HepG2 (cell line): Measurements from ENCODE around the gene SNED1. TPM values are rescaled to one million over a fixed set of nuclear protein-coding genes. Genes with fewer than 3 reads are reported as not detected.

ENCODE experiments used
- ATAC-seq: fragments of 200-7000 bp; cut with Tn5 transposase; 3 replicates; pipeline ENCODE4 v1.9.1; 2020; ENCODE audit warnings: mild to moderate bottlenecking, moderate library complexity
- BruUV-seq: library from RNA; stranded (reverse); fragments of 400-500 nt; replicated peaks from 2 replicates; lab custom pipeline; 2021; lab: Mats Ljungman, UMichigan
- CTCF ChIA-PET: fragments of 300-600 bp; formaldehyde crosslinking; extraction: SDS; loops from one replicate; lab custom pipeline; 2021; ENCODE audit warnings: low total read pairs, inconsistent platforms, low intra/inter-chr PET ratio; lab: Yijun Ruan, JAX
- POLR2A ChIA-PET: fragments of 350-600 bp; sonication (Branson Sonifier 250); formaldehyde crosslinking; loops from one replicate; lab custom pipeline; 2020; ENCODE audit warnings: antibody characterized with exemption, inconsistent platforms; lab: Yijun Ruan, JAX
- DNase-seq: peaks from one replicate; pipeline ENCODE4 v3.0.0-alpha.2; 2015; ENCODE audit warnings: low spot score
- FAIRE-seq: peaks from 3 replicates; lab custom pipeline; 2011; peaks lifted over from hg19 to GRCh38; lab: Jason Lieb, UNC
- H2AFZ ChIP-seq: one replicate; pipeline ENCODE4 v1.6.1; 2011; ENCODE audit warnings: low read length, inconsistent platforms
- H3K27ac ChIP-seq: fragments of 300-600 bp; 3 replicates; pipeline ENCODE4 v1.8.0; 2011; ENCODE audit warnings: mixed run types, mild to moderate bottlenecking, mixed read lengths, low read length, inconsistent platforms; ENCODE audit not compliant: insufficient read depth; ENCODE audit errors: extremely low read length
- H3K27me3 ChIP-seq, 2 experiments: fragments of 200-600 bp in 1 of 2; 2 replicates in 1 of 2; 3 replicates in 1 of 2; pipeline versions ENCODE4 v1.6.0 to v1.8.0; 2011; ENCODE audit warnings: low read length in 2 of 2, mild to moderate bottlenecking in 2 of 2, moderate library complexity in 2 of 2, inconsistent platforms in 1 of 2; ENCODE audit not compliant: insufficient read depth in 2 of 2, control insufficient read depth in 1 of 2
- H3K36me3 ChIP-seq, 2 experiments: fragments of 200-600 bp in 1 of 2; replicated peaks in 1 of 2; 2 replicates in 1 of 2; 3 replicates in 1 of 2; pipeline versions ENCODE4 v1.5.1 to v1.8.0; 2011; ENCODE audit warnings: low read length in 2 of 2, inconsistent platforms in 1 of 2; ENCODE audit not compliant: insufficient read depth in 2 of 2, control insufficient read depth in 1 of 2
- H3K4me1 ChIP-seq: 2 replicates; pipeline ENCODE4 v1.5.1; 2012; ENCODE audit warnings: low read length, inconsistent platforms; ENCODE audit not compliant: insufficient read depth
- H3K4me2 ChIP-seq: 2 replicates; pipeline ENCODE4 v1.6.0; 2011; ENCODE audit warnings: low read depth, low read length, inconsistent platforms
- H3K4me3 ChIP-seq, 3 experiments: fragments of 200-600 bp in 1 of 3; sonication (generic), shearing (Covaris generic) in 1 of 3; replicated peaks in 1 of 3; 2 replicates each; pipeline ENCODE4 v1.5.1; 2011 to 2016; ENCODE audit warnings: low read length in 3 of 3, inconsistent platforms in 2 of 3, low read depth in 2 of 3, mild to moderate bottlenecking in 2 of 3, control low read depth in 1 of 3, mixed read lengths in 1 of 3; ENCODE audit not compliant: insufficient read depth in 1 of 3
- H3K79me2 ChIP-seq: one replicate; pipeline ENCODE4 v1.6.1; 2011; ENCODE audit warnings: low read length, inconsistent platforms; ENCODE audit not compliant: insufficient read depth
- H3K9ac ChIP-seq: 2 replicates; pipeline ENCODE4 v1.6.0; 2011; ENCODE audit warnings: mild to moderate bottlenecking, low read depth, low read length, inconsistent platforms; ENCODE audit not compliant: insufficient read depth
- H3K9me3 ChIP-seq: 2 replicates; pipeline ENCODE4 v1.5.1; 2012; ENCODE audit warnings: mild to moderate bottlenecking, low read length
- H4K20me1 ChIP-seq: 2 replicates; pipeline ENCODE4 v1.6.0; 2011; ENCODE audit warnings: inconsistent platforms, mild to moderate bottlenecking, low read length, moderate library complexity; ENCODE audit not compliant: insufficient read depth
- ARNT2 ChIP-seq: sonication (generic); formaldehyde crosslinking; IDR thresholded peaks from 2 replicates; pipeline ENCODE4 v1.8.0; 2022; ENCODE audit warnings: mild to moderate bottlenecking, low read depth, missing genetic modification reagents, moderate library complexity
- ATF1 ChIP-seq: IDR thresholded peaks from 2 replicates; pipeline ENCODE4 v1.6.1; 2016; ENCODE audit warnings: mild to moderate bottlenecking, control low read depth
- EED ChIP-seq: sonication (generic); formaldehyde crosslinking; IDR thresholded peaks from 2 replicates; pipeline ENCODE4 v1.5.0; 2020; ENCODE audit warnings: mild to moderate bottlenecking, missing genetic modification reagents
- GABPA ChIP-seq, 2 experiments: IDR thresholded peaks; 2 replicates each; pipeline ENCODE4 v1.6.1; 2011 to 2016; ENCODE audit warnings: low read depth in 2 of 2, low read length in 1 of 2, missing biosample characterization in 1 of 2, missing genetic modification characterization in 1 of 2
- HMG20B ChIP-seq: conservative IDR thresholded peaks from 2 replicates; pipeline ENCODE4 v1.6.1; 2016; ENCODE audit warnings: missing genetic modification reagents, missing compliant biosample characterization
- PAWR ChIP-seq: sonication (generic); formaldehyde crosslinking; IDR thresholded peaks from 2 replicates; pipeline ENCODE4 v1.4.0; 2020; ENCODE audit warnings: missing genetic modification reagents, mild to moderate bottlenecking, borderline replicate concordance
- POLR2A ChIP-seq, 2 experiments: IDR thresholded peaks; 2 replicates each; pipeline ENCODE4 v1.6.1; 2011; ENCODE audit warnings: low read depth in 2 of 2, low read length in 2 of 2, mild to moderate bottlenecking in 1 of 2, moderate library complexity in 1 of 2; ENCODE audit not compliant: insufficient read depth in 1 of 2
- RBAK ChIP-seq: sonication (generic); formaldehyde crosslinking; IDR thresholded peaks from 2 replicates; pipeline ENCODE4 v1.5.1; 2020; ENCODE audit warnings: mild to moderate bottlenecking, missing genetic modification reagents
- ZZZ3 ChIP-seq: sonication (generic); formaldehyde crosslinking; IDR thresholded peaks from 2 replicates; pipeline ENCODE4 v1.4.0; 2020; ENCODE audit warnings: missing genetic modification reagents, mild to moderate bottlenecking, borderline replicate concordance
- WGBS: methylation state at CpG from one replicate; pipeline ENCODE4 v1.1.6; 2017; ENCODE audit warnings: low lambda C conversion rate; 5-methylcytosine and 5-hydroxymethylcytosine counted together
- in situ Hi-C: cut with HindIII; loops from 2 replicates; pipeline ENCODE4 v1.10.0; 2017; ENCODE audit warnings: low pct_unique_long_range_greater_than_20kb; ENCODE audit not compliant: extremely low pct_ligation_motif_present
- intact Hi-C: fragments of 100-400 bp; cut with micrococcal nuclease; formaldehyde crosslinking; loops from one replicate; pipeline ENCODE4 v1.10.0; 2022; ENCODE audit not compliant: unreplicated experiment
- polyA plus RNA-seq, 8 experiments: library from polyadenylated mRNA; depleted of rRNA in 3 of 8; stranded (reverse) in 7 of 8; unstranded in 1 of 8; fragments of >200 nt; fragmentation: Illumina TruSeq in 4 of 8; extraction: Trizol in 4 of 8; gene quantifications; 2 replicates each; pipeline versions ENCODE4 v1.2.1 to v1.2.3, GENCODE V29; 2011 to 2016; ENCODE audit warnings: low read depth in 4 of 8, missing spikeins in 1 of 8, mixed read lengths in 1 of 8; ENCODE audit not compliant: insufficient read depth in 1 of 8
- total RNA-seq, 5 experiments: library from RNA; depleted of rRNA; stranded (reverse); fragments of >200 nt; fragmentation: Illumina TruSeq; extraction: Trizol; gene quantifications; 2 replicates each; pipeline ENCODE4 v1.2.3, GENCODE V29; 2016; ENCODE audit warnings: low read depth in 1 of 5
- TF ChIP-seq, protein P1 (sequence below): sonication (generic); formaldehyde crosslinking; IDR thresholded peaks from 2 replicates; pipeline ENCODE4 v1.9.0; 2022; ENCODE audit warnings: missing genetic modification reagents, mild to moderate bottlenecking, borderline replicate concordance
- TF ChIP-seq, protein P2 (sequence below): sonication (generic); formaldehyde crosslinking; conservative IDR thresholded peaks from 2 replicates; pipeline ENCODE4 v1.8.1; 2023; ENCODE audit warnings: missing genetic modification reagents
- TF ChIP-seq, protein P3 (sequence below): sonication (generic); formaldehyde crosslinking; IDR thresholded peaks from 2 replicates; pipeline ENCODE4 v1.5.0; 2020; ENCODE audit warnings: mild to moderate bottlenecking, missing genetic modification reagents, moderate library complexity
- TF ChIP-seq, protein P4 (sequence below): fragments of 450-650 bp; IDR thresholded peaks from 2 replicates; pipeline ENCODE4 v1.6.1; 2016

The SNED1 gene
- total and polyA plus RNA-seq, 2 of the 13 experiments (the other 11 are each of a cell fraction or from before 2014, with no cell fraction given) = 0.15 to 0.65 TPM

- no peaks in the 10 kb centered on the region for H3K79me2 ChIP-seq
- H4K20me1 ChIP-seq = no peaks in the 10 kb centered on the region
- CTCF ChIA-PET = no interaction called here
- no peak for TF ChIP-seq ZZZ3
- 0 out of 2 replicates have a peak, but pooled peaks have one; percentile 22 for TF ChIP-seq EED (CRISPR knock-in tag)
- TF ChIP-seq ARNT2 (CRISPR knock-in tag) = no peak
- no peak for TF ChIP-seq HMG20B
- TF ChIP-seq, protein P1, sequence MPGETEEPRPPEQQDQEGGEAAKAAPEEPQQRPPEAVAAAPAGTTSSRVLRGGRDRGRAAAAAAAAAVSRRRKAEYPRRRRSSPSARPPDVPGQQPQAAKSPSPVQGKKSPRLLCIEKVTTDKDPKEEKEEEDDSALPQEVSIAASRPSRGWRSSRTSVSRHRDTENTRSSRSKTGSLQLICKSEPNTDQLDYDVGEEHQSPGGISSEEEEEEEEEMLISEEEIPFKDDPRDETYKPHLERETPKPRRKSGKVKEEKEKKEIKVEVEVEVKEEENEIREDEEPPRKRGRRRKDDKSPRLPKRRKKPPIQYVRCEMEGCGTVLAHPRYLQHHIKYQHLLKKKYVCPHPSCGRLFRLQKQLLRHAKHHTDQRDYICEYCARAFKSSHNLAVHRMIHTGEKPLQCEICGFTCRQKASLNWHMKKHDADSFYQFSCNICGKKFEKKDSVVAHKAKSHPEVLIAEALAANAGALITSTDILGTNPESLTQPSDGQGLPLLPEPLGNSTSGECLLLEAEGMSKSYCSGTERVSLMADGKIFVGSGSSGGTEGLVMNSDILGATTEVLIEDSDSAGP (CRISPR knock-in tag) = peak; percentile 13; the same call in 1 of the 2 replicates
- TF ChIP-seq, protein P2, sequence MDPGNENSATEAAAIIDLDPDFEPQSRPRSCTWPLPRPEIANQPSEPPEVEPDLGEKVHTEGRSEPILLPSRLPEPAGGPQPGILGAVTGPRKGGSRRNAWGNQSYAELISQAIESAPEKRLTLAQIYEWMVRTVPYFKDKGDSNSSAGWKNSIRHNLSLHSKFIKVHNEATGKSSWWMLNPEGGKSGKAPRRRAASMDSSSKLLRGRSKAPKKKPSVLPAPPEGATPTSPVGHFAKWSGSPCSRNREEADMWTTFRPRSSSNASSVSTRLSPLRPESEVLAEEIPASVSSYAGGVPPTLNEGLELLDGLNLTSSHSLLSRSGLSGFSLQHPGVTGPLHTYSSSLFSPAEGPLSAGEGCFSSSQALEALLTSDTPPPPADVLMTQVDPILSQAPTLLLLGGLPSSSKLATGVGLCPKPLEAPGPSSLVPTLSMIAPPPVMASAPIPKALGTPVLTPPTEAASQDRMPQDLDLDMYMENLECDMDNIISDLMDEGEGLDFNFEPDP = no peak
- no peak for TF ChIP-seq ATF1 (CRISPR knock-in tag)
- no peak for TF ChIP-seq RBAK (CRISPR knock-in tag)
- TF ChIP-seq PAWR (CRISPR knock-in tag) = no peak
- TF ChIP-seq GABPA (IDR thresholded peaks at IDR 0.05; ENCODE audit: low read depth, low read length) = no peak
- TF ChIP-seq GABPA (CRISPR knock-in tag; IDR thresholded peaks at IDR 0.05; ENCODE audit: low read depth) = no peak
- TF ChIP-seq, protein P3, sequence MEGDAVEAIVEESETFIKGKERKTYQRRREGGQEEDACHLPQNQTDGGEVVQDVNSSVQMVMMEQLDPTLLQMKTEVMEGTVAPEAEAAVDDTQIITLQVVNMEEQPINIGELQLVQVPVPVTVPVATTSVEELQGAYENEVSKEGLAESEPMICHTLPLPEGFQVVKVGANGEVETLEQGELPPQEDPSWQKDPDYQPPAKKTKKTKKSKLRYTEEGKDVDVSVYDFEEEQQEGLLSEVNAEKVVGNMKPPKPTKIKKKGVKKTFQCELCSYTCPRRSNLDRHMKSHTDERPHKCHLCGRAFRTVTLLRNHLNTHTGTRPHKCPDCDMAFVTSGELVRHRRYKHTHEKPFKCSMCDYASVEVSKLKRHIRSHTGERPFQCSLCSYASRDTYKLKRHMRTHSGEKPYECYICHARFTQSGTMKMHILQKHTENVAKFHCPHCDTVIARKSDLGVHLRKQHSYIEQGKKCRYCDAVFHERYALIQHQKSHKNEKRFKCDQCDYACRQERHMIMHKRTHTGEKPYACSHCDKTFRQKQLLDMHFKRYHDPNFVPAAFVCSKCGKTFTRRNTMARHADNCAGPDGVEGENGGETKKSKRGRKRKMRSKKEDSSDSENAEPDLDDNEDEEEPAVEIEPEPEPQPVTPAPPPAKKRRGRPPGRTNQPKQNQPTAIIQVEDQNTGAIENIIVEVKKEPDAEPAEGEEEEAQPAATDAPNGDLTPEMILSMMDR (CRISPR knock-in tag) = peak; percentile 38
- TF ChIP-seq POLR2A (IDR thresholded peaks at IDR 0.05; ENCODE audit: insufficient read depth in 1 of 2, low read depth in 2 of 2, low read length in 2 of 2) = no peak
- TF ChIP-seq, protein P4, sequence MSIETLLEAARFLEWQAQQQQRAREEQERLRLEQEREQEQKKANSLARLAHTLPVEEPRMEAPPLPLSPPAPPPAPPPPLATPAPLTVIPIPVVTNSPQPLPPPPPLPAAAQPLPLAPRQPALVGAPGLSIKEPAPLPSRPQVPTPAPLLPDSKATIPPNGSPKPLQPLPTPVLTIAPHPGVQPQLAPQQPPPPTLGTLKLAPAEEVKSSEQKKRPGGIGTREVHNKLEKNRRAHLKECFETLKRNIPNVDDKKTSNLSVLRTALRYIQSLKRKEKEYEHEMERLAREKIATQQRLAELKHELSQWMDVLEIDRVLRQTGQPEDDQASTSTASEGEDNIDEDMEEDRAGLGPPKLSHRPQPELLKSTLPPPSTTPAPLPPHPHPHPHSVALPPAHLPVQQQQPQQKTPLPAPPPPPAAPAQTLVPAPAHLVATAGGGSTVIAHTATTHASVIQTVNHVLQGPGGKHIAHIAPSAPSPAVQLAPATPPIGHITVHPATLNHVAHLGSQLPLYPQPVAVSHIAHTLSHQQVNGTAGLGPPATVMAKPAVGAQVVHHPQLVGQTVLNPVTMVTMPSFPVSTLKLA = peak; percentile 14; the same call in 1 of the 2 replicates
- no peak overlapping the region for H2AFZ ChIP-seq
- intact Hi-C loops (no loop called here), in situ Hi-C loops (no loop called here)
- no peaks in the 10 kb centered on the region for H3K36me3 ChIP-seq
- H3K4me3 ChIP-seq = no peak overlapping the region
- FAIRE-seq (no peak), ATAC-seq (no peak; the same call in 2 of the 3 replicates), DNase-seq (no peak)
- H3K9me3 ChIP-seq = peaks cover 5% of the 10 kb centered on the region; the same call in 1 of the 2 replicates
- no TSS peak for BruUV-seq
- POLR2A ChIA-PET = no interaction called here
- H3K9ac ChIP-seq = no peak overlapping the region
- no peak overlapping the region for H3K4me2 ChIP-seq
- H3K27ac ChIP-seq = no peak overlapping the region
- 47% methylated on average over 18 of the region's 20 CpGs for WGBS
- peaks cover 16% of the 10 kb centered on the region for H3K4me1 ChIP-seq
- peaks cover 2 to 34% of the 10 kb centered on the region in 2 experiments; a peak in 4 of 5 replicates for H3K27me3 ChIP-seq
Measured at GRCh38 chr2:241007880-241008710, 9.7 kb downstream of the SNED1 start.
